RKO (cell line): Measurements from ENCODE around the gene ABCC4.
"Not testable (repeated sequence)": the region's sequence is repeated elsewhere in the genome, so short reads cannot be mapped to it uniquely, and the experiment has no call there.

Source experiments
- DNase-seq: peaks from one replicate; pipeline ENCODE4 v3.0.0-alpha.2; 2016; ENCODE audit warnings: low spot score

Gene ABCC4

GRCh38 chr13:95226932-95227695 lies 74.1 kb downstream of the ABCC4 start:
- DNase-seq: no peak

DNA sequence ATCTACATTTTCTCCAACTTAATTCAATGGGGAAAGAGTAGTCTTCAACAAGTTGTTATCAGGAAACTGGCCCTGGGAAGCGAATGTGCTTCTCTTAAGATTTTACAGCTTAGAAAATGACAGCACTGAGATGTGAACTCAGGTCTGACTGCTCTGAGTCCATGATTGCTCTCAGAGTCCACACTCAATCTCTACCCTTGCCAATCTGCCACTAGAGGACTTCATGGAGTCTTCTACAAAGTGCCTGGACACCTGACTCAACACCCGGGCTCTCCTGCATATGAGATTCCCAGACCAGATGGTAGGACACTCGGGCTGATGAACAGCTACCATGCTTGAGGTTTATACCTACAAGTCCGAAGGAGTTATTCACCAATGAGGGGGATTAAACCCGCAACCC lies 74.8 kb downstream of the ABCC4 start:
- DNase-seq: no peak

DNA sequence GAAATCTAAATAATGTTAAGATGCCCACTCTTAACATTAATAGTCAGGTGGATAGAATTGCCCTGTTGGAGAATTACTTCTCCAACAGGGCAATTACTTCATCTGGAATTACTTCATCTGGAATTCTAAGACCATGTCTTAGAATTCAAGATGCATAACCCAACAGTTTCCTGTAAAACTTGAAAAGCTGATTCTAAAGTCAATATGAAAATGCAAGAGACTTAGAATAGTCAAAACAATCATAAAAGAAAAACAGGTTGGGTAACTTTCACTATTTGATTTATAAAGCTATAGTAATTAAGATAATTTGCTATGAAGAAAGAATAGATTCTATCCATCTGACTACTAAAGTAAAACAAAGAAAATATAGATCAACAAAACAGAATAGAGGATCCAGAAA lies 75.2 kb downstream of the ABCC4 start:
- no peak for DNase-seq

- DNase-seq: no peak
Measured at GRCh38 chr13:95224064-95224463, 77.2 kb downstream of the ABCC4 start.

DNA sequence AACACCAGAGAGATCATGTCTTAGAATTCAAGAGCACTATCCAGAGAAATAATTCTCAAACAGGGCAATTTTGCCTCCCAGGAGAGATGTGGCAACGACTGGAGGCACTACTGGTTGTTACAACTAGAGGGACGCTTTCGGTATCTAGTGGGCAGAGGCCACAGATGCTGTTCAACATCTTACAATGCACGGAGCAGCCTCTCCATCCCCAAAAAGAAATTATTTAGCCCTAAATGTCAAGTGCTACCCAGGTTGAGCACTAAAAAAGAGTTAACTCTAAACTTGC lies 78.6 kb downstream of the ABCC4 start:
- DNase-seq: no peak

DNA sequence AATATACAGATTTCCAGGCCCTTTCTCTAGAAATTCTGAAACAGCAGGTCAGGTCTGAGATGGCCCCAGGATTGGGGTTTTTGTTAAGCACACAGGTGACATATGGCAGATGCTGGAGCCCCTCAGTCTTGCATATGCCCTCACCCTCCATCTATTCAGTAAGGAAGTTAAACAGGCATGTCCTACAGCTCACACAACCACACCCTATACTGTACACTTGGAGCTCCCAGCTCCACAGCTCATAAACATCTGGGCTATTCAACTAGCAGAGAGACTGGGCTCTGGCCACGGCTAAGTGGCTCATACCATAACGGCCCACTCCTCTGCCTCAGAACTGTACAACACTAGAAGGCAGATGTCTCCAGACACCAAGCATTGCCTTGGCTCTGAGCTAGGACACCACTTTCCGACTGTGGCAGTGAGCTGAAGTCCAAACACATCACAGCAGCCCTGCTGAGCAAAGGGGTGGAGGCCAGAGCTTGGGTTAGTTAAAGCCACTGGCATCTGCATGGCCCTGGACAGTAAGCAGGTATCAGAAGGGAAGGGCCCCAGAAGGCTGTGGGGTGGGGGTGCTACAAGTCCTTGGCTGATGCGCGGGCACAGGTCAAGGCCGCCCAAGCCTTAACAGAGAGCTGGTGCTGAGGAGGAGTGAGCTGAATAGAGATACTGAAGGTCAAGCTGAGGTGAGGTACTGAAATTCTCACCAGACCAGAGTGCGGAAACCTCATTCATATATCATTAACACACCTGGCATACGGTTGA lies 79.1 kb downstream of the ABCC4 start:
- no peak for DNase-seq

- no peak for DNase-seq
Measured at GRCh38 chr13:95220611-95221010, 80.6 kb downstream of the ABCC4 start.

GRCh38 chr13:95217920-95218830 lies 83.1 kb downstream of the ABCC4 start:
- DNase-seq: no peak

DNA sequence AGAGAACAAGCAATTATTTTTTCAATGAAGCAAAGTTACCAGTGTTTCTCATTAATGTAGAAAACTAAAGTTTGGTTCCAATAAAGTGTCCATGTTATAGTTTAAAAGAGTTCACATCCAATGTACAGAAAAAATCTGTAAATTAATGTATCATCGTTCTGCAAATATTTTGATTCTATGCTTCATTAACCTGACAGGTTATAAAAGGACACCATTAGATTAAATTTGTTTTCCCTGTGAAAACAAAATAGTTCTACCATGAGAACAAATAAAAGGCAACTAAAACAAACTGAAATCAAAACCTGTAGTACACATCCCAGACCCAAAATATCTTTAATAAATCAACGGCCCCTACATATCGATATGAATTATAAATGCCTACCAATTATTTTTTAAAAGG lies 85.1 kb downstream of the ABCC4 start:
- no peak for DNase-seq

GRCh38 chr13:95212983-95213850 lies 88.0 kb downstream of the ABCC4 start:
- DNase-seq: no peak

DNA sequence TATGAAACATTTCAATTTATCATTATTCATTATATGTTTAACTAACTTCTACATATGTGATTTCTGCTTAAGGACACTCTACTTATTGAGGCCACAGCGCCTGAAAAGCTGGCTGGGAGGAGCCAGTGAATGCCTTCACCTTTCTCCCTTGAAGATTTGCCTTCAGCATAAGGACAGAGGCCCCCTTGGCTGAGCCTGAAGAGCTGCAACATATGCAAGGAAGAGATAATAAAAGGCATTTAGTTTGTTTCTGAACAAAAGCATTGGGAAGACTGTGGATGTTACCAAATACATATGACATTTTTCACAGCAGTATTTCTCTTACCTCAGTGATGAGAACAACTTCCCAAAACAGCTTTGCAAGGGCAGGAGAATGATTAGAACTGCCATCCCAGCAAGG lies 92.1 kb downstream of the ABCC4 start:
- no peak for DNase-seq

GRCh38 chr13:95207769-95208366 lies 93.4 kb downstream of the ABCC4 start:
- no peak for DNase-seq

GRCh38 chr13:95206116-95206515 lies 95.1 kb downstream of the ABCC4 start:
- no peak for DNase-seq

DNA sequence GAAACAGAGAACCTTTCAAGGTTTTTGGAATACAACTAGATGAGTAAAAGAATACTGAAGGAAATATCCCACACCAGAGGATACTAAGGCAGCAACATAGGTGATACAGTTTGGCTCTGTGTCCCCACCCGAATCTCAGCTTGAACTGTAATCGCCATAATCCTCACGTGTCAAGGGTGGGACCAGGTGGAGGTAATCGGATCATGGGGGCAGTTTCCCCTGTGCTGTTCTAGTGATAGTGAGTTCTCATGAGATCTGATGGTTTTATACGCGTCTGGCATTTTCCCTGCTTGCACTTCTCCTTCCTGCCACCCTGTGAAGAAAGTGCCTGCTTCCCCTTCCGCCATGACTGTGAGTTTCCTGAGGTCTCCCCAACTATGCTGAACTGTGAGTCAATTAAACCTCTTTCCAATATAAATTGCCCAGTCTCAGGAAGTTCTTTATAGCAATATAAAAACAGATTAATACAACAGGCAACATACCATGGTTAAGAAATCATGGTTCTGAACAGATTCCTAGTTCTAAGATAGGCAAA lies 97.0 kb downstream of the ABCC4 start:
- no peak for DNase-seq

GRCh38 chr13:95201814-95202651 lies 99.2 kb downstream of the ABCC4 start:
- DNase-seq: no peak

GRCh38 chr13:95200386-95200957 lies 100.8 kb downstream of the ABCC4 start:
- DNase-seq: not testable (repeated sequence)

DNA sequence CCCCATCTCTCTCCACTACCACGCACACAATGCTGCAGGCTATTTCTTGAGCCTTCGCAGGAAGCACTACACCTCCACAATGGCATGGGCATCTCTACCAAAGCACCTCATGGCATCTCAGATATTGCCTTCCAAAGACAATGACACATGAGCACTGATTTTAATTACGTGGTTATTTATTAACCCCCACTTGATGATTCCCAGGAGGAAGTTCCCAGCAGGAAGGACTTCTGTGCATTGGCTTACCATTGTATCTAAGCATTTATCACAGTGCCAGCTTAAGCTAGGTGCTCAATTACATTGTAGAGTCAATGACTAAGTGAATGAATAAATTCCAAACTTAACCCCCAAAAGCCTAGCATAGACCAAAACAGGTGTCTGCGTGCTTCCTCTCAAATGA lies 101.4 kb downstream of the ABCC4 start:
- no peak for DNase-seq

GRCh38 chr13:95198606-95199005 lies 102.6 kb downstream of the ABCC4 start:
- not testable (repeated sequence) for DNase-seq

DNA sequence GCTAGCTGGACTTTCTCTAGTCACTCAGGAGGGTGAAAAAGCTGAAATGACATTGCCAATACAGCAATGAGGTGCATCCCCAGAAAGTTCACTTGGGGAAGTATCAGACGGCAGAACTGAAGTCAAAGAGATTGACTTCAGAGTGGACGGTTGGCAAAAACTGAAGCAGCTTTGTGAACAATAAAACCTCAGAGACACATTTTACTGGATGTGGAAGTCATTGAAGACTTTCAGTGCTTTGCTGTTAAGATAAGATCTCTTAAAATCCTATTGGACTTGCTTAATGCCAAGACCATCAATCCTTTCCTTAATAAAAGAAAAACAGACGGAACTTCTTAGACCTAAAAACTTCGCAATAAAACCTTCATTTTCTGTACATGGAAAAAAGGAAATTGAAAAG lies 103.7 kb downstream of the ABCC4 start:
- no peak for DNase-seq

DNA sequence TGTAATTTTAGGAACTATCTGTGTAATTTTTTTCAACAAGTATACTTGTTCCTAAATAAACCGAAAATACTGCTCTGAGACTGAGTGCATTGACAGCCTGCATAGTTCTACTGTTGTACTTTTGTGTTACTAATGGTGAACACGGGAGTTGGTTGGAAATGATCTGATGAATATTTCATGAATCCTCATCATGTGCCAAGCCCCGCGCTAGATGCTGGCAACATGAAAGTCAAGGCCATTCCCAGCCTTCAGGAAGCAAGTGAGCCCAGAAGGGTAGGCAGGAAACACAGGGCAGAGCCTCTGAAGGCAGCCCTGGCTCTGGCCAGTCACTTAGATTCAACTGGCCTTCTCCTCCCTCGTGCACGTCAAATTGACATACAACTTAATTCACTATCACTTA lies 106.1 kb downstream of the ABCC4 start:
- DNase-seq: no peak
